H1 (cell line): ENCODE results near the gene DKKL1. TPM values are rescaled to one million over a fixed set of nuclear protein-coding genes. Genes with fewer than 3 reads are reported as not detected.

Source experiments
- CBX8 ChIP-seq: fragments of 300-800, 300-1000 bp; sonication (generic); IDR thresholded peaks from 2 replicates; pipeline ENCODE4 v1.7.1; 2016; ENCODE audit warnings: low read depth, low read length, borderline replicate concordance
- E2F6 ChIP-seq: IDR thresholded peaks from 2 replicates; pipeline ENCODE4 v1.6.1; 2012; ENCODE audit warnings: inconsistent platforms
- EGR1 ChIP-seq: IDR thresholded peaks from 2 replicates; pipeline ENCODE4 v1.6.1; 2011; ENCODE audit warnings: low read depth, low read length, borderline replicate concordance
- HDAC2 ChIP-seq, 2 experiments: fragments of 300-600 bp in 1 of 2; sonication (generic) in 1 of 2; IDR thresholded peaks; 2 replicates each; pipeline ENCODE4 v1.6.1; 2011 to 2012; ENCODE audit warnings: low read depth in 2 of 2, low read length in 2 of 2, mild to moderate bottlenecking in 2 of 2, moderate library complexity in 2 of 2, borderline replicate concordance in 1 of 2, inconsistent platforms in 1 of 2
- SIRT6 ChIP-seq: IDR thresholded peaks from one replicate; pipeline ENCODE4 v1.7.1; 2012; ENCODE audit warnings: low read length, inconsistent platforms
- SUZ12 ChIP-seq: fragments of 200-600 bp; sonication (generic); IDR thresholded peaks from 2 replicates; pipeline ENCODE4 v1.6.1; 2012; ENCODE audit warnings: mild to moderate bottlenecking, inconsistent platforms, low read length, moderate library complexity, mixed read lengths
- polyA plus RNA-seq, 7 experiments: library from polyadenylated mRNA; depleted of rRNA in 3 of 7; stranded (reverse) in 5 of 7; unstranded in 2 of 7; fragments of >200 nt in 5 of 7; fragments of 200-250 nt in 2 of 7; gene quantifications; 1 replicate in 5 of 7; 2 replicates in 1 of 7; 4 replicates in 1 of 7; pipeline versions ENCODE4 v1.2.1 to v1.2.3, GENCODE V29; 2011 to 2013; ENCODE audit warnings: missing spikeins in 2 of 7, mixed read lengths in 2 of 7
- total RNA-seq: library from RNA; stranded (reverse); fragmentation: NEBNext Ultra II Directional; extraction: Animal tissue kit (Norgen Biotek cat#: 25700); gene quantifications from 2 replicates; pipeline ENCODE4 v1.2.1, GENCODE V29; 2021

Gene DKKL1
- total and polyA plus RNA-seq, 2 of the 8 experiments (the other 6 are each of a cell fraction or from before 2014, with no cell fraction given): 2.6 to 6.8 TPM

DNA sequence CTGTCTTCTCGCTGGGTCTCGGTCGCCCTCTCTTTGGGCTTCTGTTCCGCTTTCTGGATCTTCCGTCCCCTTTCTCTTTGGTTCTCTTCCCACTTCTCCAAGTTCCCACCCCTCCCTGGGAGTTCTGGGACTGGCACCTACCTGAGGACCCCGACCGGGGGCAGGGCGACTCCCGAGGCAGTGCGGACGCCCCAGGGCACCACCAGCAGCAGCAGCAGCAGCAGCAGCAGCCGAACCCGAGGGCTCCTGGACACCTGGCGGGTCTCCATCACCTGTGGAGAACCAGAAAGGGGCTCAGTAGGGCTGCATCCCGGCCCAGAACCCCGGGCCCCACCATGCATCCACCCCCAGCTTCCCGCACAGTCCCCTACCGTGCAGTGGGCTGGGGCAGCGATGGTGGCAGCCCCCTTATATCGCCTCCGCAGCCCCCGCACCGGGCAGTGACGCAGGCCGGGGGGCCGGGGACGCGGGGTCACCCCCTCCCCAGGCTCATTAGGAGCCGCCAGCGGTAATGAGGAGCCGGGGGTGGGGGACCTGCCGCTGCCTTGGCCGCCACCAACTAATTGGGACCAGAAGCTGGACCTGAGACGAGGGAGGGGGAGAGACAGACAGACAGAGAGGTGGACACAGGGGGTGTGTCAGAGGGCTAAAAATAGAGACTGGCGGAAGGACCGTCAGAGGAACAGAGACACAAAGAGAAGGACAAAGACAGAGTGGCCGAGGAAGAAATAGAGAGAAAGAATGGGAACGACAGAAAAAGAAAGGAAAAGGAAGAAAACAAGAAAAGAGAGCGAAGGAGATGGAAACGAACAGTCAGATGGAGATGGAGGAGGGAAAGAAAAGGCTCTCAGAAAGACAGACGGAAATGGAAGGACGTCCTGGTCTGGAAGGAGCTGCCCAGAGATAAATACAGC lies 59.7 kb downstream of the DKKL1 start, which contains the start of gene PTH2 (continued):
- TF ChIP-seq EGR1: no peak
- no peak for TF ChIP-seq CBX8
- TF ChIP-seq SIRT6: no peak
- no peak for TF ChIP-seq E2F6
- peak; percentile 71 for TF ChIP-seq SUZ12
- no peak for TF ChIP-seq HDAC2 (IDR thresholded peaks at IDR 0.05; ENCODE audit: borderline replicate concordance in 1 of 2, low read depth in 2 of 2, low read length in 2 of 2)
